HepG2 (cell line): ENCODE data around the gene STK10. TPM values are rescaled to one million over a fixed set of nuclear protein-coding genes. Genes with fewer than 3 reads are reported as not detected.

Experiments used
- ATAC-seq: fragments of 200-7000 bp; cut with Tn5 transposase; 3 replicates; pipeline ENCODE4 v1.9.1; 2020; ENCODE audit warnings: mild to moderate bottlenecking, moderate library complexity
- BruUV-seq: library from RNA; stranded (reverse); fragments of 400-500 nt; replicated peaks from 2 replicates; lab custom pipeline; 2021; lab: Mats Ljungman, UMichigan
- CTCF ChIA-PET: fragments of 300-600 bp; formaldehyde crosslinking; extraction: SDS; loops from one replicate; lab custom pipeline; 2021; ENCODE audit warnings: low total read pairs, inconsistent platforms, low intra/inter-chr PET ratio; lab: Yijun Ruan, JAX
- POLR2A ChIA-PET: fragments of 350-600 bp; sonication (Branson Sonifier 250); formaldehyde crosslinking; loops from one replicate; lab custom pipeline; 2020; ENCODE audit warnings: antibody characterized with exemption, inconsistent platforms; lab: Yijun Ruan, JAX
- DNase-seq: peaks from one replicate; pipeline ENCODE4 v3.0.0-alpha.2; 2015; ENCODE audit warnings: low spot score
- FAIRE-seq: peaks from 3 replicates; lab custom pipeline; 2011; peaks lifted over from hg19 to GRCh38; lab: Jason Lieb, UNC
- H2AFZ ChIP-seq: one replicate; pipeline ENCODE4 v1.6.1; 2011; ENCODE audit warnings: low read length, inconsistent platforms
- H3K27ac ChIP-seq: fragments of 300-600 bp; 3 replicates; pipeline ENCODE4 v1.8.0; 2011; ENCODE audit warnings: mixed run types, mild to moderate bottlenecking, mixed read lengths, low read length, inconsistent platforms; ENCODE audit not compliant: insufficient read depth; ENCODE audit errors: extremely low read length
- H3K27me3 ChIP-seq, 2 experiments: fragments of 200-600 bp in 1 of 2; 2 replicates in 1 of 2; 3 replicates in 1 of 2; pipeline versions ENCODE4 v1.6.0 to v1.8.0; 2011; ENCODE audit warnings: low read length in 2 of 2, mild to moderate bottlenecking in 2 of 2, moderate library complexity in 2 of 2, inconsistent platforms in 1 of 2; ENCODE audit not compliant: insufficient read depth in 2 of 2, control insufficient read depth in 1 of 2
- H3K36me3 ChIP-seq, 2 experiments: fragments of 200-600 bp in 1 of 2; replicated peaks in 1 of 2; 2 replicates in 1 of 2; 3 replicates in 1 of 2; pipeline versions ENCODE4 v1.5.1 to v1.8.0; 2011; ENCODE audit warnings: low read length in 2 of 2, inconsistent platforms in 1 of 2; ENCODE audit not compliant: insufficient read depth in 2 of 2, control insufficient read depth in 1 of 2
- H3K4me1 ChIP-seq: 2 replicates; pipeline ENCODE4 v1.5.1; 2012; ENCODE audit warnings: low read length, inconsistent platforms; ENCODE audit not compliant: insufficient read depth
- H3K4me2 ChIP-seq: 2 replicates; pipeline ENCODE4 v1.6.0; 2011; ENCODE audit warnings: low read depth, low read length, inconsistent platforms
- H3K4me3 ChIP-seq, 3 experiments: fragments of 200-600 bp in 1 of 3; sonication (generic), shearing (Covaris generic) in 1 of 3; replicated peaks in 1 of 3; 2 replicates each; pipeline ENCODE4 v1.5.1; 2011 to 2016; ENCODE audit warnings: low read length in 3 of 3, inconsistent platforms in 2 of 3, low read depth in 2 of 3, mild to moderate bottlenecking in 2 of 3, control low read depth in 1 of 3, mixed read lengths in 1 of 3; ENCODE audit not compliant: insufficient read depth in 1 of 3
- H3K79me2 ChIP-seq: one replicate; pipeline ENCODE4 v1.6.1; 2011; ENCODE audit warnings: low read length, inconsistent platforms; ENCODE audit not compliant: insufficient read depth
- H3K9ac ChIP-seq: 2 replicates; pipeline ENCODE4 v1.6.0; 2011; ENCODE audit warnings: mild to moderate bottlenecking, low read depth, low read length, inconsistent platforms; ENCODE audit not compliant: insufficient read depth
- H3K9me3 ChIP-seq: 2 replicates; pipeline ENCODE4 v1.5.1; 2012; ENCODE audit warnings: mild to moderate bottlenecking, low read length
- H4K20me1 ChIP-seq: 2 replicates; pipeline ENCODE4 v1.6.0; 2011; ENCODE audit warnings: inconsistent platforms, mild to moderate bottlenecking, low read length, moderate library complexity; ENCODE audit not compliant: insufficient read depth
- HNF1A ChIP-seq, 2 experiments: sonication (generic) in 1 of 2; formaldehyde crosslinking in 1 of 2; IDR thresholded peaks; 2 replicates each; pipeline versions ENCODE4 v1.4.0 to v1.6.1; 2016 to 2020; ENCODE audit warnings: borderline replicate concordance in 1 of 2, low read depth in 1 of 2, mild to moderate bottlenecking in 1 of 2, missing genetic modification reagents in 1 of 2
- MED13 ChIP-seq: sonication (generic); formaldehyde crosslinking; IDR thresholded peaks from 2 replicates; pipeline ENCODE4 v1.5.0; 2020; ENCODE audit warnings: missing genetic modification reagents
- SAFB2 ChIP-seq: sonication (generic); formaldehyde crosslinking; IDR thresholded peaks from 2 replicates; pipeline ENCODE4 v1.5.1; 2020; ENCODE audit warnings: missing genetic modification reagents, low read depth, mild to moderate bottlenecking, borderline replicate concordance
- XBP1 ChIP-seq: sonication (generic); formaldehyde crosslinking; IDR thresholded peaks from 2 replicates; pipeline ENCODE4 v1.5.0; 2020; ENCODE audit warnings: missing genetic modification reagents
- ZNF121 ChIP-seq: sonication (generic); formaldehyde crosslinking; IDR thresholded peaks from 2 replicates; pipeline ENCODE4 v1.5.0; 2020; ENCODE audit warnings: mild to moderate bottlenecking, missing genetic modification reagents
- ZNF841 ChIP-seq: sonication (generic); formaldehyde crosslinking; IDR thresholded peaks from 2 replicates; pipeline ENCODE4 v1.8.1; 2023; ENCODE audit warnings: missing genetic modification reagents, borderline replicate concordance
- WGBS: methylation state at CpG from one replicate; pipeline ENCODE4 v1.1.6; 2017; ENCODE audit warnings: low lambda C conversion rate; 5-methylcytosine and 5-hydroxymethylcytosine counted together
- in situ Hi-C: cut with HindIII; loops from 2 replicates; pipeline ENCODE4 v1.10.0; 2017; ENCODE audit warnings: low pct_unique_long_range_greater_than_20kb; ENCODE audit not compliant: extremely low pct_ligation_motif_present
- intact Hi-C: fragments of 100-400 bp; cut with micrococcal nuclease; formaldehyde crosslinking; loops from one replicate; pipeline ENCODE4 v1.10.0; 2022; ENCODE audit not compliant: unreplicated experiment
- polyA plus RNA-seq, 8 experiments: library from polyadenylated mRNA; depleted of rRNA in 3 of 8; stranded (reverse) in 7 of 8; unstranded in 1 of 8; fragments of >200 nt; fragmentation: Illumina TruSeq in 4 of 8; extraction: Trizol in 4 of 8; gene quantifications; 2 replicates each; pipeline versions ENCODE4 v1.2.1 to v1.2.3, GENCODE V29; 2011 to 2016; ENCODE audit warnings: low read depth in 4 of 8, missing spikeins in 1 of 8, mixed read lengths in 1 of 8; ENCODE audit not compliant: insufficient read depth in 1 of 8
- total RNA-seq, 5 experiments: library from RNA; depleted of rRNA; stranded (reverse); fragments of >200 nt; fragmentation: Illumina TruSeq; extraction: Trizol; gene quantifications; 2 replicates each; pipeline ENCODE4 v1.2.3, GENCODE V29; 2016; ENCODE audit warnings: low read depth in 1 of 5

The STK10 gene
- total and polyA plus RNA-seq, 2 of the 13 experiments (the other 11 are each of a cell fraction or from before 2014, with no cell fraction given), result 7.0 to 7.2 TPM

DNA sequence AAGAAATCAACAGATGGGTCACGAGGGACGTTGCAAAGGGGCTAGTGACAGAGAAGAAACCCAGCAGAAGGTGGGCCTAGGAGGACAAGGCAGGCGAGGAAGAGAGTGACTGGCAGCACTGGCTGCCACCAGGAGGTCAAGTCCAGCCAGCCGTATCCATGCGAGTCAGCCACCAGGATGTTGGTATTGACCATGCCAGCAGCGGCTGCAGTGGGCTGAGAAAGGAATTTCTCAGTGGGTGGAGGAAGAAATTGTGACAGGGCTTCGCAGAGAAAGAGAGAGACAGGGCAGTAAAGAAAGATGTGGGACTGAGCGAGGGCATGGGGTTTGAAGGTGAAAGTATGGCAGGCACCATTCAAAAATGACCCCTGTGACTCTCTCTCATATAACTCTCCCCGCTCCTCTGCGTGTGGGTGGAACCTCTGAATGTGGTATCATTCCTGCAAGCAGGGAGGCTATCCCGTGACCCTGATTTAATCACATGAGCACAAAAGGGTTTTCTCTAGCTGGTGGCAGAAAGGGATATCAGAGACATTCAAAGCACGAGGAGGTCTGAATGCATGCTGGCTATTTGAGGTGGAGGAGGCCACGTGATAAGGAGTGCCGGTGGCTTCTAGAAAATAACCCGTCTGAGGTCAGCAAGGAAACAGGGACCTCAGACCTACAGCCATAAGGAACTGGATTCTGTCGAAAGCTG, 136.2 kb downstream of the STK10 start (continued):
- TF ChIP-seq XBP1 (CRISPR knock-in tag), result no peak
- TF ChIP-seq ZNF841, result no peak
- TF ChIP-seq HNF1A (IDR thresholded peaks at IDR 0.05; ENCODE audit: low read depth), result no peak
- TF ChIP-seq HNF1A (CRISPR knock-in tag; IDR thresholded peaks at IDR 0.05; ENCODE audit: borderline replicate concordance), result no peak
- TF ChIP-seq SAFB2 (CRISPR knock-in tag), result no peak

DNA sequence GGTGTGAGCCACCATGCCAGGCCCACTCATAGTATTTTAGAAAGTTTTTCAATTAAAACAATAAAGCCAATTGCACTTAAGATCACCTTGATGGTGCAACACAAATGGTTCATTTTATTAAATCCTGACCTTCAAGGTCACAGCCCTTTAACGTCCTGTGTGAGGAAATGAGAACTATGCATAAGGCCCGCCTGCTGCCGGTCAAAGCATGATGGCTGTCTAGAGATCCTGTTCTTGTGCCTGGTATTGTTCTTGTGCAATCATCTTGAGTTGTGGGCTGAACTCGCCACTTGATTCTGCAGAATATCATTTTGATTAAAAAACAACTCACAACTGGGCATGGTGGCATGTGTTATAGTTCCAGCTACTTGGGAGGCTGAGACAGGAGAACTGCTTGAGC, 137.9 kb downstream of the STK10 start:
- Histone ChIP-seq H3K4me1 (peaks cover 12% of the 10 kb centered on the region), H3K4me3 (no peak overlapping the region), H3K27me3 (no peaks in the 10 kb centered on the region), H4K20me1 (no peaks in the 10 kb centered on the region), H3K36me3 (peaks cover 0 to 1% of the 10 kb centered on the region in 2 experiments; a peak in 3 of 5 replicates), H3K79me2 (no peaks in the 10 kb centered on the region), H3K4me2 (no peak overlapping the region), H3K9me3 (no peaks in the 10 kb centered on the region), H2AFZ (no peak overlapping the region), H3K9ac (no peak overlapping the region), H3K27ac (no peak overlapping the region)
- no TSS peak for BruUV-seq
- TF ChIP-seq ZNF121 (CRISPR knock-in tag) (0 out of 2 replicates have a peak, but pooled peaks have one; percentile 34), MED13 (no peak)
- ChIA-PET CTCF (no interaction called here), POLR2A (no interaction called here)
- WGBS, result 94% methylated on average over 4 of the region's 4 CpGs
- no peak for FAIRE-seq
- in situ Hi-C loops (no loop called here), intact Hi-C loops (no loop called here)
- no peak for DNase-seq
- no peak for ATAC-seq
